Brain pericyte (primary cell): ENCODE results near the gene TSPAN9.

Experiments used
- DNase-seq: peaks from one replicate; pipeline ENCODE4 v3.0.0-alpha.2; 2012; ENCODE audit warnings: low read depth, low spot score

Gene TSPAN9

DNA sequence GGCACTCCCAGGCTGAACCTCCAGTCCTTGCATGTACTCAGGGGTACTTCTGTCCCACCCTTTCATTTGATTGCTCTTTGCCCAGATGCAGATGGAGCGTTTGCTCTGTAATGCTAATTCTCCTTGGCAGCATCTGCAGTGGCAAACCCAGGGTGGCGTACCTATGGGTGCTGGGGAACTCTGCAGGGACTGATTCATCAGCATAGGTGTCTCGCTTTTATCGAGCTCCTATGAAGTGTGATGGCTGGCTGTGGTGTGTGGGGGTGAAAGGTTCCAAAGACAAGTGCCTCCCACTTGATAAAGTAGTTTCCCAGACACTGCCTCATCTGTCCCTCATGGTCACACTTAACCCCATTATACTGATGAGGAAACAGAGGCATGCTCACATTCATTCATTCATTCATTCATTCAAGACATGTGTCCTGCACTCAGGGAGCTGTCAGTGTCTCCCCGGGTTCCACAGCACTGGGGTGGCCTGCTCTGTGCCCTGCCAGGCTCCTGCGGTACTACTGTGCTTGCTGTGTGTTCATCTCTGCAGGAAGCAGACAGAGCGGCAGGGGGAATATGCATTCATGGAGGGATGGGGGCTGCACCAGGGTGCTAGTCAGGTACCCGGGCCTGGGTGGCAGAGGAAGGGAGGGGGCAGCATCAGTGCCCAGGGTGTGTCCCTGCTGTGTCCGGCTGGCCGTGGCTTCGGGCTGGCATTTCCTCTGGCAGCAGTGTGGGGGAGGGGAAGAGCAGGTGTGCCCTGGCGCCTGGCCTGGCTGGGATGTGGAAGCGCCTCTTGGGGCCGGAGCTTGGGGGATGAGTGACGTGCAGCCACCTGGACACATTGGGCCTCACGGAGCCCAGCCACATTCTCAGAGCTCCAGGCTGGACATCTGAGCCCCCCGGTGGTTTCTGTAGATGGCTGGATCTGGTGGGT lies 110.9 kb downstream of the TSPAN9 start:
- no peak for DNase-seq

- DNase-seq: no peak
Measured at GRCh38 chr12:3189282-3189681, 112.1 kb downstream of the TSPAN9 start.

DNA sequence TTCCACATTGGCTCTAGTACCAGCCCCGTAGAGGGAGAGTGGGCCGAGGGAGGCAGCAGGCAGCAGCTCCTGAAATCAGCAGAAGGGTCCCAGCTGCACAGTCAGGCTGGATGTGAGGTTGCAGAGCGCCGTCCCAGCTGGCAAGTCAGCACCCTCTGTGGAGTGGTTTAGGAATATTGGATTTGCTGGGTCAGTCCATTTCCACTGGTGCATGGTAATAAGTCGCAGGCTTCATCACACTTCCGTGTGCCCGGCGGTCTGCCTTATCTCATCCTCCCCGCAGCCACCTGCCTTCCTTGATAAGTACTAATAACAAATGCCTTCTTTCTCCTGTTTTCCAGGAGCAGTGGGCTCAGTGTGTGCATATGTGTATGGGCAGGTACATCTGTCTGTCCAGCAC lies 112.9 kb downstream of the TSPAN9 start:
- DNase-seq: no peak

- no peak for DNase-seq
Measured at GRCh38 chr12:3191450-3191849, 114.3 kb downstream of the TSPAN9 start.

DNA sequence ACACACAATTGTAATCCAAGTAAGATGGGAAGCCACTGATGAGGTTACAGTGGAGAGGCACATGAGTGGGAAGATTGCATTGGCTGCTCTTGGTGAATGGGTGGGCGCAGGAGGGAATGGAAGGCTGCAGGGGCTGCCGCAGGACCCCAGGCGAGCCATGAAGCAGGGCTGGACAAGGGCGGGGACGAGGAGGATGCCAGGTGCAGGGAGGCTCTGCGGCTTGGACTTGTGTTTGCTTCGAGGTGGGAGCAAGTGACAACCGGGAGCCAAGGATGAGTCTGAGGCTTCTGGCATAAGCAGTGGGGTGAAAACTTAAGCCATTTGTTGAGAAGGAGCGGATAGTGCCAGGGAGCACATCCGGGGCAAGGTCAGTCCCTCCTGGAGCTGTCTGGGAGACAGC lies 115.0 kb downstream of the TSPAN9 start:
- no peak for DNase-seq

DNA sequence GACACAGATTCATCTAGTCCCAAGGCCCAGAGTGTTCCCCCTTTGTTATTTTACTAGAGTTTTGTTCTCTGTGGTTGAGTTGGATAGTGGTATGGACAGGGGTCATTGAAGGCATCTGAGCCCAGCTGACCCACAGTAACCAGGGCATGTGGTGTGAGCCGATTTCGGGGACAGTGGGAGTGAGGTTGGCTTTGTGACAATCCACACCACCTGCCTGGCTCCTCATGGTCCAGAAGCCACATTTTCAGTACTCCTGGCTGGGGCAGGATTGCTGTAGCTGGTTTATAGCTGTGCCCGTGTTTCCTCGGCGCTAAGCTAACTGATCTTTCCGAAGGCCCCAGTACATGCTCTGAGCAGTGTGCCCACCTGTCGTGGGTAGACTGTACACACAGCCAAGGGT lies 116.0 kb downstream of the TSPAN9 start:
- DNase-seq: no peak

DNA sequence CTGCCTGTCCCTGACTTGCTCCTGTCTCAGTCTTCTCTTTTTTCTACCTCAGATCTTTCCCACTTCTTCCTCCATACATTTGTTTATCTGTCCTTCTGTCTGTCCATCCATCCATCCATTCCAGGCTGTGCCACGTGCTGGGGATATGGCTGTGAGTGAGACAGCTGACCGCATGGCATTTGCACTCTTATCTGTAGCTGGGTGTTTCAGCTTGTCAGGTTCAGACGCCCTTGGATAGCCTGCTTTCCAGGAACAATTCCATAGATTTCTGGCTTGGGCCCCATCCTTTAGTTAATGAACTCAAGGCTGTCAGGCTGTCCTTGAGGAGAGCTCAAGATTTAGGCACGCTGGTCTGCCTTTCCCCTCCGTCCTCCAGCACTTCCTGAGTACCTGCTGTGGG lies 116.6 kb downstream of the TSPAN9 start:
- no peak for DNase-seq

DNA sequence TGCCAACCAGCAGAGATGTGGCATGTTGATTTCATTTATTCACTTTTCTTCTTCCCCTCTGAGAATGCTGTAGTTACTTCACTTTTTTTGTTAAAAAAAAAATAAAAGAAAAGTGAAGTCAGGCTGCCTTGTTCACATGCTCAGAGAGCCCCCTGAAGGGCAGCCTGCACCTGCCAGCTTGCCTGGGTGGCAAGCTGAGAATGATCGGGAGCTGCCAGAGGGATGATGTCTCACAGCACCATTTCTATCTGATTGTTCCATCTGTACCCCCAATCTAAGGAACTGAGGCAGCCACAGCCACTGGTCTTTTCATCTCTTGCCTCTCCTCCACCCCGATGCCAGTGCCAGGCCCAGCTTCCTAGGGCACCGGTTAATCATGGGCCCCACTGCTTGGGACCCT lies 118.2 kb downstream of the TSPAN9 start:
- no peak for DNase-seq

GRCh38 chr12:3195859-3196483 lies 118.8 kb downstream of the TSPAN9 start:
- no peak for DNase-seq

DNA sequence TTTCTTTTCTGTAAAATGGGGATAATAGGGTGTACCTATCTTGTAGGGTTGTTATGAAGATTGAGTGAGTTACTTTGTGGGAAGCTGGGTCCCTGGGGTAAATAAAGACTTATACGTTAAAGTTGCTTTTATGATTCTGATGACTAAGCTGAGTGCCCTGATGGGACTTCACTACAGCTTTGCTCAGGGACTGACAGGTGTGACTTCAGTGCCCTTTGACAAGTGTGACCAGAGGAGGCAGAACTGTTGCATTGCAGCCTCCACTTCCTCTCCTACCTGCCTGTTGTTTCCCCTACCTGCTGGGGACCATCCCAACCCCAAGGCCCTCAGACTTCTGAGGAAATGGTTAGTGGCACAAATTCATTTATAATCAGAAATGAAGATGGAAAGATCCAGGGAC lies 119.3 kb downstream of the TSPAN9 start:
- no peak for DNase-seq

DNA sequence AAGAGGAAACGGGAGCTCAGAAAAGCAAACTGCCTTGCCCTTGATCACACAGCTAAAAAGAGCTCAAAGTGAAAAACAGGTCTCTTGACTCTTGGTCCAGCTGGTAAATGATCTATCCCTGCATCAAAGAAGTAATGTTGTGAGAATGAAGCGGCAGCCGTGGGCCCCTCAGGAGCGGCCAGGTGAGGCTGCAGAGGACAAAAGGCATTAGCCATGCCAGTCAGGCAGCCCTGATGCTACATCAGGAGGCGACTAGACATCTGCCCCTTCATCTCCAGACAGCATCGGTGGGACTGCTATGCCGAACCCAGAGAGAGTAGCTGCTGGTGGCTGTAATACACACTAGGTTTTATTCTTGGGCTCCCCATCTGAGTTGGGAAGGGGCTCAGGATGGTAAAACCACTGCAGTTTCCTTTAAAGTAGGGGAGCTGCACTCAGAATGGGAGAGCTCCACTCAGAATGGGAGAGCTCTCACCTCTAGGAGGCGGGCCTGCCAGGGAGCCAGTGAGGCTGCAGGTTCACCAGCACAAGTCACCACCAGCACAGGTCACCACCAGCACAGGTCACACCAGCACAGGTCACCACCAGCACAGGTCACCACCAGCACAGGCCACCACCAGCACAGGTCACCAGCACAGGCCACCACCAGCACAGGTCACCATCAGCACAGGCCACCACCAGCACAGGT lies 120.1 kb downstream of the TSPAN9 start:
- DNase-seq: no peak

DNA sequence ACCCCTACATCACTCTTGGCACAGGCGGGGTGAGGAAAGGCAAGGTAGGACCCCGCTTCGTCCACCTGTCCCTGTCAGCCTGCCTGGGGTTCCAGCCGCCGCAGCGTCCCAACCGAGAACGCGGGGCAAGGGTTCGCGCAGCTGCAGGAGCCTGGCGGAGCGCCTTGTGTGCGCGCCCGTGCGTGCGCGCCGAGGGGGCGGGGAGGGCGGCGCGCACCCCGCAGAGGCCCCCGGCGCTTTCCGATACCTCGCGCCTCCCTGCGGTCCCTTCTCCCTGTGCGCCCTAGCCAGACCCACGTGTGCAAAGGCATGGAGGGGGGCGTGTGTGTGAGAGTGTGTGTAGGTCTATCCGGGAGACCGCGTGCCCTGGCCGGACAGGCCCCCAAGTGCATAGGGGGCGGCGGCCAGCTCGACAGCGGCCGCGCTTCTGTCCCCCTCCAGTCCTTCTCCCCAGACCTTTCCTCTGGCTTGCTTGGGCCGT lies 122.4 kb downstream of the TSPAN9 start:
- DNase-seq: no peak

DNA sequence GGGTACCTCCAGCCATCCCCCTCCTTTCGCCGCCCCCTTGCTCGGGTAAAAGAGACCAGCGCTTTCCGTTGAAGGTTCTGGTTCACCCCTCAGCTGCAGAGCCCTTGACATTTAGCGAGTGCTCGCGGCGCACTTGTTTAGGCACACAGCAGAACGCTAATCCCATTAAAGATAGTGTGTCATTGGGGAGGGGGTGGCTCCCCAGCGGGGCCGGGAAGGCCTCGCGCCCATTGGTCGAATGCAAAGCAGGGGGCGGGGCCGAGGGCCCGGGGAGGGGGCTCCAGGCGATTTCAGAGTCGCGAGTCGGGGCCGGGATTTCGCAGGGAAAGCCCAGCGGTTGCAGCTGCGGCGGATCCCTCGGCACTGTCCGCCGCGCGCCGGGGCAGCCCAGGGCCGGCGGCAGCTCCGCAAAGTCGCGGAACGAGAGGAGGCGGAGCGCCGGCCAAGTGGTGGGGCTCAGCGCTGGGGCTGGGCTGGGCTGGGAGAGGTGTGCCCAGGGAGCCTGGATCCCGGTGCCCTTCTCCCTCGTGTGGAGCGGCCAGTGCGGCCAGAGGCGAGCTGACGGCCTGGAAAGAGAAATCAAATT lies 122.9 kb downstream of the TSPAN9 start:
- DNase-seq: no peak

DNA sequence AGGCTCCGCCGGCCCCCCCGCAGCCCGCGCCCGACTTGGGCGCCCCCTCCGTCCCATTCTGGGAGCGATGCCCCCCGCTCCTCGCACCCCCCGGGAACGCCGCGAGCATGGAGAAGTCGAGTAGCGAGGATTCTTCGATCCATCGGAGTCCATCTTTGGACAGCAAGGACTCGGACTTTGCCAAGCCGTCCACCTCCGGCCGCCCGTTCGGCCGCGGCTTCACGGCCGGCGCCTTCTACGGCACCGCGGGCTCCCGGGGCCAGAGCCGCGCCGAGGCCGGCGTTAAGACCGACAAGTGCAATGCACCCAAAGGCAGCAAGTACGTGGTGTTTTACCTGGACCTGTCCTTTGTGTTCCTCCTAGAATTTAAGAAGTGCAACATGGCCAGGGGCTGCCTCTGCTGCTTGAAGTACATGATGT lies 123.6 kb downstream of the TSPAN9 start:
- no peak for DNase-seq

DNA sequence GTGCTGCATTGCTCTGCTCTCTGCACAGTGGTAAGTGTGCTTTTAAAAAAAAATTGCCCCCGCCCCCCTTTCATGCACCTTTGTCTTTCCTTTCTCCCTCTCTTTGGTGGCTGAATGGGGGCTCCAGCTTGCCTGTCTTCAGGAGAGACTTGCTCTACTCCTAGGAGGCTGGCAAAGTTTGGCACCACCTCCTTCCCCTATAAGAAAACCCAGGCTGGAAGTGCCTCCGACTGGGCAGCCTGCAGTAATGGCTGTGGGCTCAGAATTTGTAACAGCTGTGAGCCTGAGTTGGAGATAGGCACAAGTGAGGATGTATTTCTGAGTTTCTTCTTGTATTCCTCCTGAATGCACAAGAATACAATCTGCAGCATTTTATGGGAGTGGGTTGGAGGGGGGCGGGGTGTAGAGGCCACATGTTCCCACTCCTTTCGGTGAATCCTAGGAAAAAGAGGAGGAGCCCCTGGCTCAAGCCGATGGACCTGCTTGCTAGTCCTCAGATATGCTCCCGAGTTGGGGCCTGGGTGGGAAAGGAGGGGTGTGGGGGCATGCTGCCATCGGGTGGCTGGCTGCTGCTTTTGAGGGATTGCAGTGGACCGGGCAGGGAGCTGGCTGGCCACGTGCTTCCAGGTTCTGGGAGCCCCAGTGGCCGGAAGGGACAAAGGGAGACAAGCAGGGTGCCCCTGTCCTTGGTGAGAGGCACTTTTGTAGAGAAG lies 124.3 kb downstream of the TSPAN9 start:
- no peak for DNase-seq

- DNase-seq: no peak
Measured at GRCh38 chr12:3202096-3202495, 124.9 kb downstream of the TSPAN9 start.

- no peak for DNase-seq
Measured at GRCh38 chr12:3202734-3203446, 125.7 kb downstream of the TSPAN9 start.

GRCh38 chr12:3203713-3204112 lies 126.5 kb downstream of the TSPAN9 start:
- no peak for DNase-seq

GRCh38 chr12:3204143-3204542 lies 127.0 kb downstream of the TSPAN9 start:
- DNase-seq: no peak

DNA sequence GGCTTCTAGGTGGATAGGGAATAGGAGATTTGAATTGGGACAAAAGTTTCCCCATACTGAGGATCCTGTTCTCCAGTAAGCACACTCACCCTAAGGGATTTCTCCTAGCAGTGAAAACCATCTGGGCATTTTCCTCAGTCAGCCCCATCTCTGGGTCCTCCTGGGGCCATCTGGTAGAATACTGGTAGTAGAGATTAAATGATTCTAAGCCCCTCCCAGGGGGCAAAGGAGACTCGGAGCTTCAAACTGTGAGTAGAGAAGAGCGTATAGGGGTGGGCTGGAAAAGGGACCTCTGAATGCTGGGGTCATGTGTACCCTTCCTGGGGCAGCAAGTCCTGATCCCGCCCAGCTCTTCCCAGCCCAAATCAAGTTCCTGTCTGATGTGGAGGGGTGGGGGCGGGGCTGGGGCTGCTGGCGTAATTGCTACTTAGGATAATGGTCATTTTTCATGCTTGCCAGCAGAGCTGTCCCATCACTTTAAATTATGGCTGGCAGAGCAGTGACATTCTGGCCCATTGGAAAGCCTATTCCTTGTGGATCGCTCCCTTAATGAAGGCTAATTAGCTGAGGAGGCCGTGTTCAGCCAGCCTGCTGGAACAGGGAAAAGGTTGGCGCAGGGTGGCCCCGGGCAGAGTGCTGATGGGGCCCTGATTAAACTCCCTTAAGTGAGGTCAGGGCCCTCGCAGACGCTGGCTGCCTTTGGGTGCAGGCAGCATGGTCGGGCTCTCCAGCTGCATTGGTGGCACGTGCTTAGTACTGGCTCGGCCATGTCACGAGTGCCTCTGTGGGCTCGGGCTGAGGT lies 127.8 kb downstream of the TSPAN9 start:
- DNase-seq: no peak
